HG02943 (cell line): ENCODE results near the gene RAB33B.
"Not testable (repeated sequence)": the region's sequence is repeated elsewhere in the genome, so short reads cannot be mapped to it uniquely, and the experiment has no call there.

ENCODE experiments used
- ATAC-seq: cut with Tn5 transposase; IDR thresholded peaks from one replicate; pipeline ENCODE4 v1.9.1; 2021; ENCODE audit warnings: mild to moderate bottlenecking, low read depth, moderate library complexity; ENCODE audit not compliant: unreplicated experiment

RAB33B gene

GRCh38 chr4:139461022-139461628 lies 7.2 kb downstream of the RAB33B start:
- ATAC-seq = no peak

DNA sequence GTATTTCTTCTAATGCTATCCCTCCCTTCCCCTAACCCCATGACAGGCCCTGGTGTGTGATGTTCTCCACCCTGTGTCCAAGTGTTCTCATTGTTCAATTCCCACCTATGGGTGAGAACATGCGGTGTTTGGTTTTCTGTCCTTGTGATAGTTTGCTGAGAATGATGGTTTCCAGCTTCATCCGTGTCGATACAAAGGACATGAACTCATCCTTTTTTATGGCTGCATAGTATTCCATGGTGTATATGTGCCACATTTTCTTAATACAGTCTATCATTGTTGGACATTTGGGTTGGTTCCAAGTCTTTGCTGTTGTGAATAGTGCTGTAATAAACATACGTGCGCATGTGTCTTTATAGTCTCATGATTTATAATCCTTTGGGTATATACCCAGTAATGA lies 10.6 kb downstream of the RAB33B start:
- ATAC-seq = not testable (repeated sequence)

GRCh38 chr4:139465922-139466321 lies 12.0 kb downstream of the RAB33B start:
- ATAC-seq = no peak

DNA sequence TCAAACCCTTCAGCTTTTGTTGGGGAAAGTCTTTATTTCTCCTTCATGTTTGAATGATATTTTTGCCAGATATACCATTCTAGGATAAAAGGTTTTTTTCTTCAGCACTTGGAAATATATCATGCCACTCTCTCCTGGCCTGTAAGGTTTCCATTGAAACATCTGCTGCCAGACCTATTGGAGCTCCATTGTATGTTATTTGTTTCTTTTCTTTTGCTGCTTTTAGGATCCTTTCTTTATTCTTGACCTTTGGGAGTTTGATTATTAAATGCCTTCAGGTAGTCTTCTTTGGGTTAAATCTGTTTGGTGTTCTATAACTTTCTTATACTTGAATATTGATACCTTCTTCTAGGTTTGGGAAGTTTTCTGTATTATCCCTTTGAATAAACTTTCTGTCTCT lies 14.8 kb downstream of the RAB33B start:
- not testable (repeated sequence) for ATAC-seq

DNA sequence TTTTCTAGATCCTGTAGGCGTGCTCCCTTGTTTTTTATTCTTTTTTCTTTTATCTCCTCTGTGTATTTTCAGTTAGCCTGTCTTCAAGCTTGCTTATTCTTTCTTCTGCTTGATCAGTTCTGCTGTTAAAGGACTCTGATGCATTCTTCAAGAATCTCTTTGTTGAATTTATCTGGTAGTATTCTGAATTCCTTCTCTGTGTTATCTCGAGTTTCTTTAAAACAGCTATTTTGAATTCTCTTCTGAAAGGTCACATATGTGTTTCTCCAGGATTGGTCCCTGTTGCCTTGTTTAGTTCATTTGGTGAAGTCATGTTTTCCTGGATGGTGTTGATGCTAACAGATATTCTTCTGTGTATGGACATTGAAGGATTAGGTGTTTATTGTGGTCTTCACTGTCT lies 15.3 kb downstream of the RAB33B start:
- ATAC-seq = no peak

GRCh38 chr4:139469869-139470268 lies 15.9 kb downstream of the RAB33B start:
- no peak for ATAC-seq

- ATAC-seq = no peak
Measured at GRCh38 chr4:139470295-139470694, 16.4 kb downstream of the RAB33B start.

- ATAC-seq = no peak
Measured at GRCh38 chr4:139470997-139471665, 17.2 kb downstream of the RAB33B start.

DNA sequence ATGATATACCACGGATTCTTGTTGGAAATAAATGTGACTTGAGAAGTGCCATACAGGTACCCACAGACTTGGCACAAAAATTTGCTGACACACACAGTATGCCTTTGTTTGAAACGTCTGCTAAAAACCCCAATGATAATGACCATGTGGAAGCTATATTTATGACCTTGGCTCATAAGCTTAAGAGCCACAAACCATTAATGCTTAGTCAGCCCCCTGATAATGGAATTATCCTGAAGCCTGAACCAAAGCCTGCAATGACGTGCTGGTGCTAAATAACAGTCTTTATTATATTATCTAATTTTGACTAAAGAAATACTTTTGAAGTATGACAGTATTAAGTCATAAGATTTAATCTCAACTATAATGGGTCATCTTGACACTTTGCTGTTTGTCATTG lies 18.9 kb downstream of the RAB33B start:
- ATAC-seq = no peak

DNA sequence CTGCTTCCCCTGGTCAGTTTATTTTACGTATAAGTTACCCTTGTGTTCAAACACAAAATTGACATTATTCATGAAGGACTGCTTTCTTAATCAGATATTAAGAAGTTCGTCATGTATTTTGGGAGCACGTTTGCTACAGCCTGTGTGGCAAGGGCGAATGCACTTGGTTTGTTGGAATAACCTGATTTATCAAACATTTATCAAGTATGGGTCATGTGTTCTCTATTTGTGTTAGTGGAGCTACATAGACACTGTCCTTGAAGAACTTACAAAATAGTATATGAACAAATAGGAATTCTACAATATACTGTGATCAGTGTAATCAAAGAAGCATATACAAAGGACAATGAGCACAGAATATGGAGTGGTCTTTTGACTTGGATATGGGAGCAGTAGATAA lies 22.4 kb downstream of the RAB33B start:
- no peak for ATAC-seq

DNA sequence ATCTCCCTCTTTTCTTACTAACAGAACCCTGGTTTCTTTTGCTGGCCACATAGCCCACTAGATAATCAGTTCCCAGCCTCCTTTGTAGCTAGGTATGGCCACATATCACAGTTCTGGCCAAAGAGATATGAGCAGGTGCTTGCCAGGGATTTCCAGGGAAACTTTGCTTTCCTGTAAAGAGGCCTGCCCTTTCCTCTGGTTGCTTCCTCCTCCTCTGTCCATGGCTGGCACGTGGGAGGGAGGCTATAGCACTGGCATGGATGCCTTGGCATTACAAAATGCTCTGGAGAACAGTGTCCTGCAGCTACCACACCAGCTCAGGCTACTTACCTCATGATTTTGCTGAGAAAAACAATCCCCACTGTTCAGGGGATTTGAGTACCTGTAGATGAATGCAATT lies 27.5 kb downstream of the RAB33B start:
- no peak for ATAC-seq

DNA sequence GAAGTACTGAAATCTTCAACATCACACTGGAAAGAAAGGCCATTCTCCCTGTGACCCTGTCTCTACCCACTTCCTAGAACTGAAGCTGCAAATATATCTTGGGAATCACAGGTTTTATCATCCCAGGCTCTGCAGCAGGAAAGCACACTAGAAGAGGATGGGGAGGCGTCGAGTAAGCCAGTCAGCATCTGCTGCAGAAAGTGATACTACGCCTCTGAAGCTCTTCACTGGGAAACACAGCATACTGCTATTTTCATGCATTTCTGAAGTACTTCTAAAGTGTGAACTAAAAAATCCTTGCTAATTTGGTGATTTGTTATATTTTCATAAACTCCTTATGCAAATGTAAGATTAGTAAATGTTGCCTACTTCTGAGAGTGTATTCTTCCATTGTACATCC lies 29.1 kb downstream of the RAB33B start:
- ATAC-seq = no peak

DNA sequence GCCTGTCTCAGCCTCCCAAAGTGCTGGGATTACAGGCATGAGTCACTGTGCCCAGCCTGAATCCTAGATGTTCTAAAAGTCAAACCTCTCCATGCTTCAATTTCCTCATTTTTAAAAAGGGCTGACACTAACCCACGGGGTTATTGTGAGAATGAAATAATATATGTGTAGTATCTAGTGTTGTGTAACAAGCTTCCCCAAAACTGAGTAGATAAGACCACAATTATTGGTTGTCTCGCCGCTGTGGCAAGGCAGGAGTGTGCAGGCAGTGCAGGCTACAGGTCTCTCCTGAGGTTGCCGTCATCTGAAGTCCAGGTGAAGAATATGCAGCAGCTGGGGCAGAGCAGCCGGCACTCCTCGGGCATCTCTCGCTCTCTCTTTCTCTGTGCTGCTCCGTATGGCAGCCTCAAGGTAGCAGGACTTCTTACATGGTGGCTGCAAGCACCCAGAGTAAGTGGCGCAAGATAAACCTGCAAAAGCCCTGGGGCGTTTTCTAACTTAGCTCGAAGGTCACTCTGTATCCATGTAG lies 30.9 kb downstream of the RAB33B start:
- no peak for ATAC-seq

DNA sequence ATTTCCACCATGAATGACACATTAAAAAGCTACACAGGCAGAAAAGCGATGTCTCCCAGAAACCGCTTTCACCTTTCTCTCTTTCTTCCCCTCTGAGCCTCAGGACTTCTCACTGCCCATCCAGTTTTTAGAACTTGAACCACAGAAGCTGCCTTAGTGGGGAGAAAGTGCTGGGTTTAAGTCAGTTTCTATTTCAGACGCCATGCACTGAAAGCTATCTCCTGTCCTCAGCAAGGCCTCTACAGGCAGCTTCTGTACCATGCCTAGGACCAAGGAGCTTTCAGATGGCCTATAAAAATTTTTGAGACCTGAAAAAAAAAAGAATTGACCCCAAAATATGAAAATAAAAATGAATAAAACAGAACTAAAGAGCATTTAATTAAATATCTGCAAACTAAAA lies 34.5 kb downstream of the RAB33B start:
- no peak for ATAC-seq

DNA sequence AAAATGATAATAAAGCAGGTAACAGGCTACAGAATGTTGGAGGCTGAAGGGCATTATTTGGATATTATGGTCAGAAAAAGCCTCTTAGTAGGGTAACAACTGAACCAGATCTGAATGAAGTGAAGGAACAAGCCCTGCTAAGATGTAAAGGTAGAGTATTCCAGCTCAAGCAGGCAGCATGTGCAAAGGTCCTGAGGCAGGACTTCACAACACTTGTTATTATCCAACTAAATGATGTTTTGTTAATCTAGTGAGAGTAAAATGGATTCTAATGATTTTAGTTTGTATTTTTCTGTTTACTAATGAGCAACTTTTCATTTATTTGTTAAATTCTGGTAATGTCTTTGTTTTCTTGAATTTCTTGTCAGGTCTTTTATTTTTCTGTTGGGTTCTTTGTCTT lies 35.7 kb downstream of the RAB33B start:
- ATAC-seq = no peak

- ATAC-seq = no peak
Measured at GRCh38 chr4:139492429-139492828, 38.5 kb downstream of the RAB33B start.

DNA sequence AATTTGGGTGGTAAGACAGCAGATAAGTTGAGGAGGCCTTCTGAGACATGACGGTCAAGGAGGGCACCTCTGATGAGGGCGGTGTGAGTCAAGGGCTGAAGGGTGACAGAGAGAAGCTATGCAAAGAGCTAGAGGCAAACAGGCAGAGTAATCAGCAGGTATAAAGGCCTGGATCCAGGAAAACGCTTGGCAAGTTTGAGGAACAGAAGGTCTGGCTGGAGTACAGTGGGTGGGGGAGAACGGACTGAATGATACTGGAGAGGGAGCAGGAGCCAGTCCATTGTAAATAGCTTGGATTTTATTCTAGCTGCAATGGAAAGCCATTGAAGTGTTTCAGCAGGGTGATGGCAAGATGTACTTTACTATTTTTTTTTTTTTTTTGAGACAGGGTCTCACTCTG lies 39.3 kb downstream of the RAB33B start:
- no peak for ATAC-seq

DNA sequence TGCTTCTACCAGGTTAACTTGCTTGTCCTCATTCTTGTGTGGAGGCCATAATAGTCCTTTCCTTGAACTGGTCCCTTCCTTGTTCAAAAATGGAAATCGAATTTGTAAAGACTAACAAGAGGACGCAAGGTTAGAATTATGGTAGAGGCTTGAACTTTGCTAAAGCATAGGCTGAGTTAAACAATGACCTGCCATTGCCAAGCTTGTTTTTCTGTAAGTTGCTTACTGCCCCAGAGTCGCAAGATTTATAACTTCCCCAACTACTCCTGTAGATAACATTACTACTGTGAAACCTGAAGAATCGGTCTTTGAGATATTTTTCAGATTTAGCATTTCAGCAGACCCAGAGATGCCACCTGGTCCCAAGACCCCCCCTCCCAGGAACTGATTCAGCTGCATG lies 45.3 kb downstream of the RAB33B start:
- no peak for ATAC-seq

DNA sequence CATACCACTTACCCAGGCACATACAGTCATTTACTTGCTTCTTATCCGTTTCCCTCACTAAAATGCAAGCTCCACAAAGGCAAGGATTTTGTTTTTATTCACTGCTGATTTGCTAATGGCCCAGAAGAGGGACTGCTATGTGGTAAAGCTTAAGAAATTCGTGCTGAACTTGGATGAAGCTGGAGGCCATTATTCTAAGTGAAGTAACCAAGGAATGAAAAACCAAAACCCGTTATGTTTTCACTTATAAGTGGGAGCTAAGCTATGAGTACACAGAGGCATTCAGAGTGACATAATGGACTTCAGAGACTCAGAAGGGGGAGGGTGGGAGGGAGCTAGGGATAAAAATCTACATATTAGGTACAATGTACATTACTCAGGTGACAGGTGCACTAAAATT lies 47.2 kb downstream of the RAB33B start:
- no peak for ATAC-seq

DNA sequence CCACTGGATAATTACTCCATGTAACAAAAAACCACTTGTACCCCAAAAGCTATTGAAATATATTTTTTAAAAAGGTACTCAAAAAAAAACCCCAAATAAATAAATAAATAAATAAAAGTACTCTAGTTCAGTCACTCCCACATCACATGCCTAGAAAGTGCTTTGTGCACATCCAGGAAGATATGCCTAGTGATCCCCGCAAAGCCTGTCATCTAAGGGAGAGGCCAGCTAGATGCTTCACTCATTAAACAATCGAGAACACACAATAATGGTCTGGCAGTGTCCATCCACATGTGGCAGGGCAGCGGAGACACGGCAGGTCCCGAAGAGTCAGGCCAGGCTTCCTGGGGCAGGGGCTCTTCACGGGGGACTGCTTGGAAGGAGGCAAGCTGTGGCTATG lies 47.6 kb downstream of the RAB33B start:
- no peak for ATAC-seq

DNA sequence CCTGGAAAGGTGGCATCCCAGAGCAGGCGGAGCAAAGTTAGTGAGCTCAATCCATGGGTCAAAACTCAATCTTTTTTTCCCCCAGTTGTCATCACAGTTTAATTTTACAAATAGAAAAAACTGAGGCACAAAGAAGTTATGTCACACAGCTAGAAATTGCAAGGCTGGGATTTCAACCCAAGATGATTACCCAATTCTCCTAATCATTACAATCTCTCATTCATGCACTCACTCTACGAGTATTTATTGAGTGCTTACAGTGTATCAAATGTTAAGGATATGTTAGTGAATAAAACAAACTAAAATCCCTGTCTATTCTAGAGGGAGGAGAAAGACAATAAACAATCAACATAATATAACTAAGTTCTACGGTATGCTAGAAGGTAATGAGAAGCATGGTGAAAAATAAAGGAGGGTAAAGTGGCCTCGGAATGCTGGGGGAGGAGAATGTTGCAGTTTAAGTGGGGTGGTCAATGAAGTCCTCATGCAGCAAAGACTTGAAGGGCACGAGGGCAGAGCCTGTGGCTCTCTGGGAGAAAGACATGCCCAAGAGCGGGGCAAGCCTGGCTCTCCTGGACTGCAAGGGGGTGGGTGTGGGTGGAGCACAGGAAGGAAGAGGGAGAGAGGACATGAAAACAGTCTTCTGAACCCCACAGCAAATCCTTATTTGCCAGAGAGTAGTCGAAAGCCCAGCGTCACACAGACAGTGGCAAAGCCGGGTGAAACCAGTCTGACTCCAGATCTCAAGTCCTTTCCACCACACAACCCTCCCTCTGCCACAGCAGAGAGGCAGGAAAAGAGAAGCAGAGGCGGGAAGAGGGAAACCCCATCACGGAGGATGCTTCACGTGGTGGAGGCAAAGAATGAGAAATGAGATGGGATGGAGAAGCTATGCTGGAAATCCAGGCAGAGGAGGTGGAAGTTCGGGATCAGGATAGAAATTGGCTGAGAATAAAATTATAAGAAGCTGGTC lies 48.3 kb downstream of the RAB33B start:
- ATAC-seq = no peak
